Measurements from ENCODE around the gene LIN52. TPM values are rescaled to one million over a fixed set of nuclear protein-coding genes. Genes with fewer than 3 reads are reported as not detected.

LIN52 gene
- total and polyA plus RNA-seq, 5 donors from 2014 or later, result 11.1 to 14.9 (median 14.1) TPM

- DNase-seq, result no peak
- H3K9me3 Mint-ChIP-seq, result no peaks in the 10 kb centered on the region
- ATAC-seq (ENCODE audit: low read depth in 2 of 2), result no peak
- Histone ChIP-seq H3K4me3 (ENCODE audit: low read depth, low read length) (no peak overlapping the region), H3K36me3 (ENCODE audit: control insufficient read depth, insufficient read depth, low read length) (no peaks in the 10 kb centered on the region), H3K4me1 (ENCODE audit: control insufficient read depth, insufficient read depth, low read length, poor library complexity, severe bottlenecking) (no peaks in the 10 kb centered on the region), H3K27me3 (ENCODE audit: control insufficient read depth, insufficient read depth, low read length) (no peaks in the 10 kb centered on the region), H3K27ac (ENCODE audit: insufficient read depth, low read length, poor library complexity, severe bottlenecking) (no peak overlapping the region), H3K9me3 (ENCODE audit: control insufficient read depth in 2 of 2, low read length in 2 of 2) (no peaks in the 10 kb centered on the region)
- H3K36me3 Mint-ChIP-seq, result peaks cover 12% of the 10 kb centered on the region
- H3K27me3 Mint-ChIP-seq, result no peaks in the 10 kb centered on the region
- no peak overlapping the region for H3K4me3 Mint-ChIP-seq
- peak overlapping the region in 1 of 3 donors; percentile 12 for H3K27ac Mint-ChIP-seq
- peaks cover 0 to 12% (median 10%) of the 10 kb centered on the region in 4 donors for H3K4me1 Mint-ChIP-seq
These were observed 55.7 kb downstream of the LIN52 start for GRCh38 chr14:74140374-74140850.

DNA sequence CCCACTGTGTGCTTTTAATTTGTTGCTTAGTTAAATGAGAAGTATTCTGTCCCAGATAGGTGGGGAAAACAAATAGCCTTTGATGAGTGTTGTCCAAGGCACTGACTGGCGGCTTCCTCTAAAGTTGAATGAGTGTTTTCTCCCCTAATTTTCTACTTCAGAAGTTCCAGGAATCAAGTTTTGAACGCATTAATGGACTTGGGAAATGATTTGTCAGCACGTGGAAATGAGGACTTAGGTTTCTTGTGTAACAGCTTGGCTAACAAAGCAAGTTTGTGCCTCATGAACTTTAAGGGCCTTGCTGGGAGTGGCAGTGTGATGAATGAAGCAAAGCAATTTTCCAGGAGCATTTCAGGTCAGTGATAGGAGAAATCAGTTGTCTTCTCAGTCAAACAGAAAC is 56.9 kb downstream of the LIN52 start:
- ATAC-seq (ENCODE audit: low read depth in 2 of 2) (no peak), DNase-seq (no peak)
- H3K27me3 ChIP-seq (ENCODE audit: control insufficient read depth, insufficient read depth, low read length), result no peaks in the 10 kb centered on the region
- Mint-ChIP-seq H3K4me1 (peaks cover 0 to 8% (median 5%) of the 10 kb centered on the region in 4 donors), H3K36me3 (peaks cover 21% of the 10 kb centered on the region), H3K27me3 (no peaks in the 10 kb centered on the region), H3K27ac (no peak overlapping the region), H3K4me3 (no peak overlapping the region), H3K9me3 (no peaks in the 10 kb centered on the region)
- no peak overlapping the region for H3K4me3 ChIP-seq (ENCODE audit: low read depth, low read length)
- no peaks in the 10 kb centered on the region for H3K9me3 ChIP-seq (ENCODE audit: control insufficient read depth in 2 of 2, low read length in 2 of 2)
- no peaks in the 10 kb centered on the region for H3K4me1 ChIP-seq (ENCODE audit: control insufficient read depth, insufficient read depth, low read length, poor library complexity, severe bottlenecking)
- H3K27ac ChIP-seq (ENCODE audit: insufficient read depth, low read length, poor library complexity, severe bottlenecking), result no peak overlapping the region
- no peaks in the 10 kb centered on the region for H3K36me3 ChIP-seq (ENCODE audit: control insufficient read depth, insufficient read depth, low read length)

DNA sequence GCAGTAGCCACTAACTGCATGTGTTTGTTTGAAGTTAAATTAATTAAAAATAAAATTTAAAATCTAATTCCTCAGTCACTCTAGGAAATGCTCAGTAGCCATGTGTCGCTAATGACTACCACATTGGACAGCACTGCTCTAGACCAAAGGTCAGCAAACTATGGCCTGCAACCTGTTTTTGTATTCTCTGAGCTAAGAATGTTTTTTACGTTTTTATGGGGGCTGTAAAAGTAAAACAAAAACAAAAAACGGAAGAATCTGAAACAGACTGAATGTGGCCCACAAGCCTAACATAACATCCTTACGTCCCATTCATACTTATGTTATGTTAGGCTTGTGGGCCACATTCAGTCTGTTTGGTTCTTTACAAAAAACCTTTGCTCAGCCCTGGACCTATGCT is 57.8 kb downstream of the LIN52 start:
- Histone ChIP-seq H3K4me3 (ENCODE audit: low read depth, low read length) (no peak overlapping the region), H3K27me3 (ENCODE audit: control insufficient read depth, insufficient read depth, low read length) (no peaks in the 10 kb centered on the region), H3K4me1 (ENCODE audit: control insufficient read depth, insufficient read depth, low read length, poor library complexity, severe bottlenecking) (no peaks in the 10 kb centered on the region), H3K27ac (ENCODE audit: insufficient read depth, low read length, poor library complexity, severe bottlenecking) (no peak overlapping the region), H3K9me3 (ENCODE audit: control insufficient read depth in 2 of 2, low read length in 2 of 2) (no peaks in the 10 kb centered on the region), H3K36me3 (ENCODE audit: control insufficient read depth, insufficient read depth, low read length) (no peaks in the 10 kb centered on the region)
- DNase-seq, result no peak
- peaks cover 26% of the 10 kb centered on the region for H3K36me3 Mint-ChIP-seq
- no peak for ATAC-seq (ENCODE audit: low read depth in 2 of 2)
- H3K4me3 Mint-ChIP-seq, result no peak overlapping the region
- no peak overlapping the region for H3K27ac Mint-ChIP-seq
- no peaks in the 10 kb centered on the region for H3K27me3 Mint-ChIP-seq
- peaks cover 2 to 8% (median 6%) of the 10 kb centered on the region in 4 donors for H3K4me1 Mint-ChIP-seq
- H3K9me3 Mint-ChIP-seq, result no peaks in the 10 kb centered on the region

- no peaks in the 10 kb centered on the region for H3K27me3 Mint-ChIP-seq
- H3K4me1 Mint-ChIP-seq, result peaks cover 2 to 12% (median 6%) of the 10 kb centered on the region in 4 donors
- H3K36me3 Mint-ChIP-seq, result peaks cover 20% of the 10 kb centered on the region
- H3K9me3 Mint-ChIP-seq, result no peaks in the 10 kb centered on the region
- Histone ChIP-seq H3K4me3 (ENCODE audit: low read depth, low read length) (no peak overlapping the region), H3K27ac (ENCODE audit: insufficient read depth, low read length, poor library complexity, severe bottlenecking) (no peak overlapping the region), H3K27me3 (ENCODE audit: control insufficient read depth, insufficient read depth, low read length) (no peaks in the 10 kb centered on the region), H3K36me3 (ENCODE audit: control insufficient read depth, insufficient read depth, low read length) (no peaks in the 10 kb centered on the region), H3K4me1 (ENCODE audit: control insufficient read depth, insufficient read depth, low read length, poor library complexity, severe bottlenecking) (no peaks in the 10 kb centered on the region), H3K9me3 (ENCODE audit: control insufficient read depth in 2 of 2, low read length in 2 of 2) (no peaks in the 10 kb centered on the region)
- DNase-seq (peak in 1 of 3 donors; percentile 53), ATAC-seq (ENCODE audit: low read depth in 2 of 2) (no peak)
- no peak overlapping the region for H3K4me3 Mint-ChIP-seq
- H3K27ac Mint-ChIP-seq, result peak overlapping the region in 1 of 3 donors; percentile 13
These were observed 60.0 kb downstream of the LIN52 start for GRCh38 chr14:74144789-74145188.

DNA sequence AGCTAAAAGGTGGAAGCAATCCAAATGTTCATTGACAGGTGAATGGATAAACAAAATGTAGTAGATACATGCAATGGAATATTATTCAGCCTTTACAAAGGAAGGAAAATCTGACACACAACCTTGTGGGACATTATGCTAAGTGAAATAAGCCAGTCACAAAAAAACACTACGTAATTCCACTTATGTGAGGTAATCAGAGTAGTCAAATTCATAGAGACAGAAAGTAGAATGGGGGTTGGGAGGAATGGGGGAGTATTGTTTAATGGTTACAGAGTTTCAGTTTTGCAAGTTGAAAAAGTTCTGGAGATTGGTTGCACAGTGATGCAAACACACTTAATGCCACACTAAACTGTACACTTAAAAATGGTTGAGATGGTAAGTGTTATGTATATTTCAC is 62.8 kb downstream of the LIN52 start:
- H3K4me1 Mint-ChIP-seq, result peaks cover 2 to 16% (median 6%) of the 10 kb centered on the region in 4 donors
- H3K36me3 Mint-ChIP-seq, result peaks cover 20% of the 10 kb centered on the region
- no peaks in the 10 kb centered on the region for H3K27me3 Mint-ChIP-seq
- H3K27ac Mint-ChIP-seq, result no peak overlapping the region
- Histone ChIP-seq H3K9me3 (ENCODE audit: control insufficient read depth in 2 of 2, low read length in 2 of 2) (no peaks in the 10 kb centered on the region), H3K27ac (ENCODE audit: insufficient read depth, low read length, poor library complexity, severe bottlenecking) (no peak overlapping the region), H3K27me3 (ENCODE audit: control insufficient read depth, insufficient read depth, low read length) (no peaks in the 10 kb centered on the region), H3K4me3 (ENCODE audit: low read depth, low read length) (no peak overlapping the region), H3K4me1 (ENCODE audit: control insufficient read depth, insufficient read depth, low read length, poor library complexity, severe bottlenecking) (no peaks in the 10 kb centered on the region), H3K36me3 (ENCODE audit: control insufficient read depth, insufficient read depth, low read length) (no peaks in the 10 kb centered on the region)
- DNase-seq, result no peak
- ATAC-seq (ENCODE audit: low read depth in 2 of 2), result no peak
- H3K4me3 Mint-ChIP-seq, result no peak overlapping the region
- H3K9me3 Mint-ChIP-seq, result no peaks in the 10 kb centered on the region

DNA sequence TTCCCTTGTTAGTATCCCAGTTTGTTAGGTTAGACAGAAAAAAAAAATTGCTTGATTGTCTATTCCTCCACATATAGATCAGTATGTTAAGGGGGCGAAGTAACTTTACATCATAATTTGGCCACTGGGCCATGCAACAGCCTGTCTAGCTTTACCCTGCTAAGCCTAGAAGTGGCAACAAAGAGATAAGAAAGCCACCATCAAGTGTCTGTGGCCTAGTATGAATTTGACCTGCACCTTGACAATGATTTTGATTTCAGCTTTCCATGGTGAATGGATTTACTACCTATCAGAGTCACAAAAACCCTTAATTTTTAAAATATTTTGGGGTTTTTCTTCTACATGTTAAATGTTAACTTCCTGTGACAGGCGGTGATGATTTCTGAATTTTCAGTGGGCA is 63.9 kb downstream of the LIN52 start:
- Histone ChIP-seq H3K9me3 (ENCODE audit: control insufficient read depth in 2 of 2, low read length in 2 of 2) (no peaks in the 10 kb centered on the region), H3K4me1 (ENCODE audit: control insufficient read depth, insufficient read depth, low read length, poor library complexity, severe bottlenecking) (no peaks in the 10 kb centered on the region), H3K27me3 (ENCODE audit: control insufficient read depth, insufficient read depth, low read length) (no peaks in the 10 kb centered on the region), H3K4me3 (ENCODE audit: low read depth, low read length) (no peak overlapping the region), H3K36me3 (ENCODE audit: control insufficient read depth, insufficient read depth, low read length) (no peaks in the 10 kb centered on the region), H3K27ac (ENCODE audit: insufficient read depth, low read length, poor library complexity, severe bottlenecking) (no peak overlapping the region)
- Mint-ChIP-seq H3K36me3 (peaks cover 20% of the 10 kb centered on the region), H3K27me3 (no peaks in the 10 kb centered on the region), H3K4me1 (peaks cover 2 to 16% (median 6%) of the 10 kb centered on the region in 4 donors), H3K27ac (no peak overlapping the region), H3K9me3 (no peaks in the 10 kb centered on the region), H3K4me3 (no peak overlapping the region)
- no peak for ATAC-seq (ENCODE audit: low read depth in 2 of 2)
- DNase-seq, result no peak

GRCh38 chr14:74155287-74155686 is 70.5 kb downstream of the LIN52 start:
- H3K27me3 Mint-ChIP-seq, result no peaks in the 10 kb centered on the region
- DNase-seq, result no peak

DNA sequence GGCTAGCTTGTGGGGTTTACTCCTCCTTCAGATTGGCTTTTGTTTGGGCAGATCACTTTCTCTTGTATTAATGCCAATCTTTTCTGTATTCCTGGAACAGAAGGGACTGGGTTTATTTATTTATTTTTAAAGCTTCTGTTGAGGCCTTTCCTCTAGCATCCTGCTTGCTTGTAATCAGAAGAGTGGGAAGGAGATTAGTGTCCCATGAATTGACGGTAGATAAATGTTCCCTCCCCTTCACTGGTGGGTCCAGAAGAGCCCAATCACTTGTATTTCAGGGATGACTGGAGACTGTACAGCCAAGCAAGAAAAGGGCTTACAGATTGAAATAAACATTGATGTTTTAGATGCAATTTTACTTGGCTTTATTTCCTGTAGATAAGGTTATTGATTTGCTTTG is 71.0 kb downstream of the LIN52 start:
- H3K27me3 ChIP-seq (ENCODE audit: control insufficient read depth, insufficient read depth, low read length), result no peaks in the 10 kb centered on the region
- no peaks in the 10 kb centered on the region for H3K4me1 ChIP-seq (ENCODE audit: control insufficient read depth, insufficient read depth, low read length, poor library complexity, severe bottlenecking)
- ATAC-seq (ENCODE audit: low read depth in 2 of 2) (no peak), DNase-seq (no peak)
- H3K27ac ChIP-seq (ENCODE audit: insufficient read depth, low read length, poor library complexity, severe bottlenecking), result no peak overlapping the region
- no peaks in the 10 kb centered on the region for H3K9me3 Mint-ChIP-seq
- no peaks in the 10 kb centered on the region for H3K27me3 Mint-ChIP-seq
- peaks cover 0 to 12% (median 2%) of the 10 kb centered on the region in 4 donors for H3K4me1 Mint-ChIP-seq
- H3K4me3 ChIP-seq (ENCODE audit: low read depth, low read length), result no peak overlapping the region
- H3K9me3 ChIP-seq (ENCODE audit: control insufficient read depth in 2 of 2, low read length in 2 of 2), result no peaks in the 10 kb centered on the region
- H3K4me3 Mint-ChIP-seq, result no peak overlapping the region
- no peaks in the 10 kb centered on the region for H3K36me3 ChIP-seq (ENCODE audit: control insufficient read depth, insufficient read depth, low read length)
- H3K27ac Mint-ChIP-seq, result no peak overlapping the region
- peaks cover 4% of the 10 kb centered on the region for H3K36me3 Mint-ChIP-seq

More at GRCh38 chr14:74155287-74155686, 70.5 kb downstream of the LIN52 start:
- H3K4me3 ChIP-seq (ENCODE audit: low read depth, low read length), result no peak overlapping the region
- no peaks in the 10 kb centered on the region for H3K9me3 Mint-ChIP-seq
- peaks cover 4% of the 10 kb centered on the region for H3K36me3 Mint-ChIP-seq
- H3K27ac ChIP-seq (ENCODE audit: insufficient read depth, low read length, poor library complexity, severe bottlenecking), result no peak overlapping the region
- H3K4me3 Mint-ChIP-seq, result no peak overlapping the region
- no peak overlapping the region for H3K27ac Mint-ChIP-seq
- H3K36me3 ChIP-seq (ENCODE audit: control insufficient read depth, insufficient read depth, low read length), result no peaks in the 10 kb centered on the region
- H3K27me3 ChIP-seq (ENCODE audit: control insufficient read depth, insufficient read depth, low read length), result no peaks in the 10 kb centered on the region
- H3K9me3 ChIP-seq (ENCODE audit: control insufficient read depth in 2 of 2, low read length in 2 of 2), result no peaks in the 10 kb centered on the region
- ATAC-seq (ENCODE audit: low read depth in 2 of 2), result no peak
- peaks cover 0 to 9% (median 2%) of the 10 kb centered on the region in 4 donors for H3K4me1 Mint-ChIP-seq
- no peaks in the 10 kb centered on the region for H3K4me1 ChIP-seq (ENCODE audit: control insufficient read depth, insufficient read depth, low read length, poor library complexity, severe bottlenecking)
